GM21825 (cell line): ENCODE data around the gene SYTL1.

ENCODE experiments used
- ATAC-seq: cut with Tn5 transposase; IDR thresholded peaks from one replicate; pipeline ENCODE4 v1.9.1; 2021; ENCODE audit warnings: mild to moderate bottlenecking, moderate library complexity; ENCODE audit not compliant: unreplicated experiment

Gene SYTL1

GRCh38 chr1:27400082-27400962, 58.5 kb downstream of the SYTL1 start:
- ATAC-seq: no peak

GRCh38 chr1:27400963-27401341, 59.1 kb downstream of the SYTL1 start:
- no peak for ATAC-seq

- no peak for ATAC-seq
Observed at GRCh38 chr1:27402349-27402754, 60.5 kb downstream of the SYTL1 start.

- no peak for ATAC-seq
Observed at GRCh38 chr1:27403065-27403726, 61.4 kb downstream of the SYTL1 start.
